Calu3 (cell line): Measurements from ENCODE around the gene IFRD2. TPM values are rescaled to one million over a fixed set of nuclear protein-coding genes. Genes with fewer than 3 reads are reported as not detected.

Experiments
- Bru-seq: library from RNA; stranded (reverse); fragments of 400-500 nt; gene quantifications from one replicate; lab custom pipeline; 2021; lab: Mats Ljungman, UMichigan
- BruChase-seq, 2 experiments: library from RNA; stranded (reverse); fragments of 400-500 nt; gene quantifications; one replicate each; lab custom pipeline; 2021; lab: Mats Ljungman, UMichigan
- BruUV-seq: library from RNA; stranded (reverse); fragments of 400-500 nt; replicated peaks from 2 replicates; lab custom pipeline; 2021; lab: Mats Ljungman, UMichigan
- CTCF ChIA-PET: fragments of 300-600 bp; sonication (Branson Sonifier 250); formaldehyde crosslinking; loops from one replicate; lab custom pipeline; 2022; ENCODE audit warnings: antibody characterized with exemption; lab: Charles Lee
- DNase-seq: peaks from one replicate; pipeline ENCODE4 v3.0.0; 2022
- H3K27ac Mint-ChIP-seq: one replicate; pipeline ENCODE4 v1.8.0; 2022; ENCODE audit warnings: mixed read lengths; ENCODE audit not compliant: unreplicated experiment
- H3K27me3 Mint-ChIP-seq: one replicate; pipeline ENCODE4 v1.8.0; 2022; ENCODE audit warnings: mixed read lengths; ENCODE audit not compliant: unreplicated experiment
- H3K36me3 Mint-ChIP-seq: one replicate; pipeline ENCODE4 v1.8.0; 2022; ENCODE audit warnings: mild to moderate bottlenecking, moderate library complexity, mixed read lengths; ENCODE audit not compliant: insufficient read depth, unreplicated experiment
- H3K4me1 Mint-ChIP-seq: one replicate; pipeline ENCODE4 v1.8.0; 2022; ENCODE audit warnings: mild to moderate bottlenecking, low read depth, mixed read lengths; ENCODE audit not compliant: unreplicated experiment
- H3K4me3 Mint-ChIP-seq: one replicate; pipeline ENCODE4 v1.8.0; 2022; ENCODE audit warnings: mild to moderate bottlenecking, low read depth, moderate library complexity, mixed read lengths; ENCODE audit not compliant: unreplicated experiment
- H3K9me3 Mint-ChIP-seq: one replicate; pipeline ENCODE4 v1.8.0; 2022; ENCODE audit warnings: low read depth, mixed read lengths; ENCODE audit not compliant: unreplicated experiment
- CTCF ChIP-seq: fragments of 200-600 bp; IDR thresholded peaks from one replicate; pipeline ENCODE4 v1.8.0; 2022; ENCODE audit warnings: antibody characterized with exemption; ENCODE audit not compliant: unreplicated experiment
- intact Hi-C: fragments of 100-400 bp; cut with micrococcal nuclease; formaldehyde crosslinking; loops from one replicate; pipeline ENCODE4 v1.10.0; 2022; ENCODE audit not compliant: unreplicated experiment
- long read RNA-seq: library from polyadenylated mRNA; stranded (forward); transcript quantifications from one replicate; pipeline ENCODE4 v2.0.0, GENCODE V29; 2022
- total RNA-seq: library from RNA; stranded (reverse); gene quantifications from 2 replicates; pipeline ENCODE4 v1.2.3, GENCODE V29; 2022

Gene IFRD2
- total RNA-seq (121 TPM in 2 replicates), Bru-seq, nascent RNA (percentile 68 among the genes with signal in this experiment), BruChase-seq, experiment 1, labeled RNA remaining after a 6-hour chase (percentile 92 among the genes with signal in this experiment), BruChase-seq, experiment 2, labeled RNA remaining after a 2-hour chase (percentile 83 among the genes with signal in this experiment)
- long read RNA-seq, transcript IFRD2-202 (12 exons, 2,109 nt): major isoform, 249 of 349 reads
- long read RNA-seq, partial matches to known transcripts: 29 of 349 reads
- long read RNA-seq, other reads (novel, unspliced or antisense): 71 of 349 reads

- peak within 1 kb of the TSS; percentile 73 for H3K4me3 Mint-ChIP-seq
- no peaks in the 10 kb centered on the region for H3K9me3 Mint-ChIP-seq
- BruUV-seq: TSS peak; percentile 85
- peak within 1 kb of the TSS; percentile 92 for H3K27ac Mint-ChIP-seq
- TF ChIP-seq CTCF: no peak
- peaks cover 37% of the 10 kb centered on the region for H3K36me3 Mint-ChIP-seq
- intact Hi-C loops: no loop called here
- DNase-seq: peak; percentile 95
- CTCF ChIA-PET: interaction anchor here (0.6 to 2.1 kb wide), 4 partner anchors 23 to 45 kb away, joined by 4 to 6 read pairs (median 4); partner anchors contain the start of genes SEMA3B and TUSC2
- no peaks in the 10 kb centered on the region for H3K27me3 Mint-ChIP-seq
- H3K4me1 Mint-ChIP-seq: peaks cover 19% of the 10 kb centered on the region
These were observed at the start of gene IFRD2 for GRCh38 chr3:50292159-50293078. IFRD2 (minus strand) TSS chr3:50292429; CDS start chr3:50292274, 155 bp downstream.

GRCh38 chr3:50341537-50341936 lies 49.3 kb upstream of the IFRD2 start:
- Mint-ChIP-seq H3K4me1 (peaks cover 20% of the 10 kb centered on the region), H3K9me3 (no peaks in the 10 kb centered on the region), H3K4me3 (no peak overlapping the region), H3K36me3 (peaks cover 29% of the 10 kb centered on the region), H3K27ac (no peak overlapping the region), H3K27me3 (peaks cover 31% of the 10 kb centered on the region)
- intact Hi-C loops: no loop called here
- CTCF ChIA-PET: interaction anchor here (0.6 kb wide), 1 partner anchor 60 kb away, joined by 5 read pairs; no protein-coding TSS in a partner anchor
- no peak for DNase-seq
- TF ChIP-seq CTCF: no peak
- BruUV-seq: no TSS peak

GRCh38 chr3:50340448-50341329 lies 48.5 kb upstream of the IFRD2 start, which contains the start of gene RASSF1:
RASSF1 (minus strand) TSS chr3:50340836; CDS start chr3:50340805, 31 bp downstream.
- Mint-ChIP-seq H3K27me3 (peaks cover 31% of the 10 kb centered on the region), H3K4me1 (peaks cover 13% of the 10 kb centered on the region), H3K27ac (peak within 1 kb of the TSS; percentile 17), H3K4me3 (peak within 1 kb of the TSS; percentile 59), H3K36me3 (peaks cover 31% of the 10 kb centered on the region), H3K9me3 (no peaks in the 10 kb centered on the region)
- TF ChIP-seq CTCF: no peak
- CTCF ChIA-PET: interaction anchor here (0.6 kb wide), 1 partner anchor 59 kb away, joined by 5 read pairs; no protein-coding TSS in a partner anchor
- BruUV-seq: no TSS peak
- DNase-seq: no peak
- intact Hi-C loops: no loop called here

- Mint-ChIP-seq H3K27me3 (peaks cover 31% of the 10 kb centered on the region), H3K36me3 (peaks cover 37% of the 10 kb centered on the region)
- no peak for DNase-seq
These were observed 47.9 kb upstream of the IFRD2 start for GRCh38 chr3:50340147-50340447.

More at GRCh38 chr3:50340147-50340447, 47.9 kb upstream of the IFRD2 start:
- Mint-ChIP-seq H3K9me3 (no peaks in the 10 kb centered on the region), H3K4me1 (peaks cover 11% of the 10 kb centered on the region), H3K27ac (no peak overlapping the region), H3K4me3 (peak overlapping the region; percentile 59)
- BruUV-seq: no TSS peak
- intact Hi-C loops: no loop called here
- CTCF ChIA-PET: no interaction called here
- no peak for TF ChIP-seq CTCF
